Measurements from ENCODE around the gene SF3A1.

SF3A1 gene

DNA sequence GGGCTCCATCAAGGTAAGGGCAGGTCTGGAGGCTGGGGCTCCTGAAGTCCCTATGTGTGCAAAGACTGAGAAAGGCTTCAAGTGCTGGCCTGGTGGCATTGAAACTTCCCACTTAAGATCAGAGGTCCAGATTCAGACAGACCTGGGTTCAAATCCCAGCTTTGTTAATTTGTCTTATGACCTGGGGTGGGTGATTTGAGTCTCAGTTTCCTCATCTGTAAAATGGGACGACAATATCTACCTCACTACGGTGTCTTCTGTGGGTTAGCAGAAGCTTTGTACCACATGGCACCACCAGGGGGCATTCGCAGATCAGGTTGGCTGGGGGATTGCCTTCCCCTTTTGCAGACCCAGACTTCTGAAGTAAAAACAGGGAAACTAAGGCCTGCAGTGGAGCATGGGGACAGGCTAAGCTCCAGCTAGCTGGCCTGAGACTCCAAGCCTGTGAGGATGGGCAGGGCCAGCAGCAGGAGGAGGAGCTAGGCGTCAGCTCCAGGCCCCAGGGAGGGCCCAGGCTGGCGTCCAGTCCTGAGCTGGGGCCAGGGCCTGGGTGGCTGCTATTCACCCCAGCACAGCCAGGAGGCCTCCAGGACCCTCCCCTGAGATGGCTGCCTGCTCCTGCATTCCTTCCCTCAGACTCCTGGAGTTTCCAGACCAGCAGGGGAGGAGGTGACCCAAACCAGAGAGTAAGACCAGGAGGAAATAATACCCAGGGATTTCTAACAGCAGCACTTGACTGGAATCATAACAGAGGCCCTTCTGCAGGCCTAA lies 68.9 kb downstream of the SF3A1 start:
- DNase-seq (ENCODE audit: low read depth) = peak; percentile 84

GRCh38 chr22:30286813-30287647 lies 69.7 kb downstream of the SF3A1 start:
- DNase-seq (ENCODE audit: low read depth) = peak; percentile 77

DNA sequence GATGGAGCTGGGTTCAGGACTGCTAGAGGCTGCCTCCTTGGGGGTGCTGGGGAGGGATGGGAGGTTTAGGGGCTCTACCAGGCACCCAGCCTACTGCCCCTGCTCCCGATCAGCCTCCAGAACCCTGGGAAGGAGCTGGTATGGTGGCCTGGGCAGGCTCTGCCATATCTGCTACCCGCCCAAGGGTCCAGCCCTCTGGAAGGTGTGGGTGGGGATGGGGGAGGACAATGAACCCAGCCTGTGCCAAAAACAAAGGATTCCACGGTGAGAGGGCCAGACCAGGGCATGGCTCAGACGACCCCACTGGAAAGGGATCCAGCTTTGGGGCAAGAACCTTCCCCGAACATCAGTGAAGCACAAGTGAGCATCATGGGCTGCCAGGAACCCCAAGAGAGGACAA lies 70.4 kb downstream of the SF3A1 start:
- DNase-seq (ENCODE audit: low read depth) = no peak

GRCh38 chr22:30285846-30286200 lies 70.9 kb downstream of the SF3A1 start:
- no peak for DNase-seq (ENCODE audit: low read depth)

DNA sequence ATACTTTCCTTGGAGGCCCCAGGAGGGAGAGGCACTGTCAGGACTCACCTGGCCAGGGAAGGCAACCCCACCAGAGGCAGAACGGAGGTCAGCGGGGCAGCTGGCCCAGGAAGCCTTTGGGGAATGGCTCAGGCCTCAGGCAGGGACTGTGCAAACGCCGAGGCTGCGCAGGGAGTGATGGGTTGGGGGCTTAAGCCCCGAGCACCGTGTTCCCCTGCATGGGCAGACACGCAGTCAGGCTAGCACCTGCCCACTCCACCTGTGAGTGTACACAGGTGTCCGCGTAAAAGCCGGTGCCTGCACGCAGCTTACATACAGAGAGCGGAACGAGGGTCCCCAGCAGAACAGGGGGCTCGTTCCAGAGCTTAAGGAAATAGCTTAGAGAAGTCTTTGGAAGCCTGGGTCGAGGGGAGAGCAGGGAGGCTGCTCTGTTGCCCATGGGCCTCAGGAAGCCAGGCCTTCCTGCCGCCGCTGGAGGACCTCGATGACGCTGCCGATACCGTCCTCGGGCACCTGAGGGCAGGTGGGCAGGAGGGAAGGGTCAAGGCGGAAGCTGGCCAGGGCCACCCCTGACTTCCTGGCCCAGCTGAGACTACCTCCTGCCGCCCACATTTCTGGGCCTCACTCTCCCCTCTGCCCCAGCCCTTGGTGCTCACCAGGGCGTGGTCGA lies 71.4 kb downstream of the SF3A1 start:
- DNase-seq (ENCODE audit: low read depth) = no peak

GRCh38 chr22:30284666-30285065 lies 72.0 kb downstream of the SF3A1 start:
- DNase-seq (ENCODE audit: low read depth) = no peak

- no peak for DNase-seq (ENCODE audit: low read depth)
Observed at GRCh38 chr22:30284172-30284571, 72.5 kb downstream of the SF3A1 start.

DNA sequence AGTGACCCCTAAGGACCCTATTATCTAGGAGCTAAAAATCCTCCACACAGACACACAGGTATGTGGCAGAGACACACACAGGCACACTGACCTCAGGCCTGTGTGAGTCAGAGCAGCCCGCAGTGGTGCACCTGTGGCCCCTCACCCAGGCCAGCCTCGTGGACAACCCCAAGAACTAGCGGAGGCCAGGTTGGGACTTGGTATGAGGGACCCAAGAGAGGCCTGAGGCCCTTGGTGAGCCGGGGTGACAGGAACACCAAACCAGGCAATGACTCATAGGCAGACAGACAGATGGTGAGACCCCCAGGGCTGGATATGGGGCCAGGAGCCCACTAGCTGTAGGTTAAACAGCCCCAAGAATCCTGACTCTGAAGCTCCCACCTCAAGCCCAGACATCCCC lies 73.4 kb downstream of the SF3A1 start:
- no peak for DNase-seq (ENCODE audit: low read depth)

- DNase-seq (ENCODE audit: low read depth) = no peak
Observed at GRCh38 chr22:30282616-30283046, 74.1 kb downstream of the SF3A1 start.
